ENCODE results near the gene CKS2. TPM values are rescaled to one million over a fixed set of nuclear protein-coding genes. Genes with fewer than 3 reads are reported as not detected.

CKS2 gene
- total RNA-seq, 4 donors from 2014 or later, result 3.5 to 7.2 (median 6.1) TPM

- WGBS, 2 donors, result 75 to 93% methylated on average over 6 of the region's 6 CpGs
- Histone ChIP-seq H3K36me3 (peaks cover 0 to 80% (median 15%) of the 10 kb centered on the region in 3 donors), H3K27me3 (no peaks in the 10 kb centered on the region), H3K9me3 (no peaks in the 10 kb centered on the region), H3K27ac (no peak overlapping the region), H3K4me1 (no peaks in the 10 kb centered on the region), H3K4me3 (no peak overlapping the region)
- TF ChIP-seq POLR2A (IDR thresholded peaks at IDR 0.05) (no peak), CTCF (IDR thresholded peaks at IDR 0.05) (no peak), EP300 (IDR thresholded peaks at IDR 0.05) (no peak)
- no peak for DNase-seq (ENCODE audit: low spot score in 2 of 2)
These were observed 50.0 kb downstream of the CKS2 start for GRCh38 chr9:89361031-89361430.

- TF ChIP-seq CTCF (IDR thresholded peaks at IDR 0.05) (no peak), POLR2A (IDR thresholded peaks at IDR 0.05) (no peak), EP300 (IDR thresholded peaks at IDR 0.05) (no peak)
- DNase-seq (ENCODE audit: low spot score in 2 of 2), result no peak
- no peaks in the 10 kb centered on the region for H3K9me3 ChIP-seq
- no peak overlapping the region for H3K4me3 ChIP-seq
- H3K27ac ChIP-seq, result no peak overlapping the region
- H3K36me3 ChIP-seq, result peaks cover 0 to 70% (median 15%) of the 10 kb centered on the region in 3 donors
- 76 to 81% methylated on average over 7 to 9 of the region's 9 CpGs for WGBS, 2 donors
- H3K27me3 ChIP-seq, result no peaks in the 10 kb centered on the region
- no peaks in the 10 kb centered on the region for H3K4me1 ChIP-seq
These were observed 51.0 kb downstream of the CKS2 start for GRCh38 chr9:89361816-89362646.

- H3K36me3 ChIP-seq, result peaks cover 0 to 63% (median 12%) of the 10 kb centered on the region in 3 donors
- 87 to 88% methylated on average over 9 to 10 of the region's 10 CpGs for WGBS, 2 donors
- DNase-seq (ENCODE audit: low spot score in 2 of 2), result no peak
These were observed 51.8 kb downstream of the CKS2 start for GRCh38 chr9:89362647-89363310.

GRCh38 chr9:89363311-89363670 lies 52.3 kb downstream of the CKS2 start:
- no peak for DNase-seq (ENCODE audit: low spot score in 2 of 2)
- 82 to 94% methylated on average over 5 to 6 of the region's 6 CpGs for WGBS, 2 donors
- Histone ChIP-seq H3K27ac (no peak overlapping the region), H3K36me3 (peaks cover 0 to 58% (median 12%) of the 10 kb centered on the region in 3 donors), H3K4me1 (no peaks in the 10 kb centered on the region), H3K4me3 (no peak overlapping the region), H3K9me3 (no peaks in the 10 kb centered on the region), H3K27me3 (no peaks in the 10 kb centered on the region)
- TF ChIP-seq EP300 (IDR thresholded peaks at IDR 0.05), result no peak
- no peak for TF ChIP-seq CTCF (IDR thresholded peaks at IDR 0.05)
- TF ChIP-seq POLR2A (IDR thresholded peaks at IDR 0.05), result no peak

More at GRCh38 chr9:89362647-89363310, 51.8 kb downstream of the CKS2 start:
- Histone ChIP-seq H3K4me1 (no peaks in the 10 kb centered on the region), H3K4me3 (no peak overlapping the region), H3K9me3 (no peaks in the 10 kb centered on the region), H3K27me3 (no peaks in the 10 kb centered on the region), H3K27ac (no peak overlapping the region)
- TF ChIP-seq EP300 (IDR thresholded peaks at IDR 0.05) (no peak), POLR2A (IDR thresholded peaks at IDR 0.05) (no peak), CTCF (IDR thresholded peaks at IDR 0.05) (no peak)
